GM12878 (cell line): ENCODE data around the gene RANBP17. TPM values are rescaled to one million over a fixed set of nuclear protein-coding genes. Genes with fewer than 3 reads are reported as not detected.

Experiments
- ATAC-seq: fragments of 200-7000 bp; cut with Tn5 transposase; 3 replicates; pipeline ENCODE4 v1.9.1; 2020; ENCODE audit warnings: mild to moderate bottlenecking, moderate library complexity
- BruUV-seq: library from RNA; stranded (reverse); fragments of 400-500 nt; replicated peaks from 2 replicates; lab custom pipeline; 2021; lab: Mats Ljungman, UMichigan
- CTCF ChIA-PET: fragments of 300-600 bp; sonication (Branson Sonifier 250); formaldehyde crosslinking; extraction: SDS; loops from one replicate; lab custom pipeline; 2021; ENCODE audit warnings: inconsistent platforms; lab: Yijun Ruan, JAX
- POLR2A ChIA-PET: fragments of 350-600 bp; formaldehyde crosslinking; extraction: SDS; loops from one replicate; lab custom pipeline; 2021; ENCODE audit warnings: inconsistent platforms; lab: Charles Lee
- RAD21 ChIA-PET: fragments of 300-600 bp; sonication (Branson Sonifier 250); formaldehyde crosslinking; loops from one replicate; lab custom pipeline; 2023; ENCODE audit warnings: antibody characterized with exemption; ENCODE audit not compliant: unreplicated experiment; lab: Charles Lee
- SMC1A ChIA-PET: fragments of 300-600 bp; sonication (Branson Sonifier 250); formaldehyde crosslinking; loops from one replicate; lab custom pipeline; 2023; ENCODE audit not compliant: unreplicated experiment, uncharacterized antibody; lab: Charles Lee
- DNase-seq: peaks from one replicate; pipeline ENCODE4 v3.0.0-alpha.2; 2011; ENCODE audit warnings: low read depth, low spot score
- FAIRE-seq: peaks from 3 replicates; lab custom pipeline; 2011; peaks lifted over from hg19 to GRCh38; lab: Jason Lieb, UNC
- H2AFZ ChIP-seq: 2 replicates; pipeline ENCODE4 v1.6.0; 2011; ENCODE audit warnings: low read depth, low read length, control low read depth; ENCODE audit not compliant: control insufficient read depth
- H3K27ac ChIP-seq: 2 replicates; pipeline ENCODE4 v1.5.1; 2011; ENCODE audit warnings: control low read depth; ENCODE audit not compliant: control insufficient read depth, insufficient read depth
- H3K27me3 ChIP-seq, 2 experiments: replicated peaks in 1 of 2; 2 replicates each; pipeline versions ENCODE4 v1.6.0 to v1.6.1; 2011; ENCODE audit warnings: low read length in 1 of 2; ENCODE audit not compliant: control insufficient read depth in 2 of 2, insufficient read depth in 2 of 2
- H3K36me3 ChIP-seq, 2 experiments: 2 replicates each; pipeline ENCODE4 v1.5.1; 2011; ENCODE audit warnings: low read length in 1 of 2; ENCODE audit not compliant: control insufficient read depth in 2 of 2, insufficient read depth in 2 of 2
- H3K4me1 ChIP-seq: 2 replicates; pipeline ENCODE4 v1.6.1; 2011; ENCODE audit warnings: mild to moderate bottlenecking, low read length, moderate library complexity, mixed read lengths; ENCODE audit not compliant: control insufficient read depth, insufficient read depth
- H3K4me2 ChIP-seq: 2 replicates; pipeline ENCODE4 v1.6.0; 2011; ENCODE audit warnings: control low read depth; ENCODE audit not compliant: control insufficient read depth, insufficient read depth
- H3K4me3 ChIP-seq: fragments of 200-600 bp; sonication (generic); 2 replicates; pipeline ENCODE4 v1.5.1; 2016
- H3K79me2 ChIP-seq: 2 replicates; pipeline ENCODE4 v1.6.0; 2011; ENCODE audit warnings: low read length; ENCODE audit not compliant: control insufficient read depth, insufficient read depth
- H3K9ac ChIP-seq: 2 replicates; pipeline ENCODE4 v1.8.0; 2011; ENCODE audit warnings: low read length, control low read depth, mixed read lengths; ENCODE audit not compliant: control insufficient read depth, insufficient read depth
- H3K9me3 ChIP-seq: replicated peaks from 3 replicates; pipeline ENCODE4 v1.5.1; 2011; ENCODE audit warnings: mild to moderate bottlenecking, low read length; ENCODE audit not compliant: control insufficient read depth, insufficient read depth
- H4K20me1 ChIP-seq: 2 replicates; pipeline ENCODE4 v1.6.0; 2011; ENCODE audit not compliant: control insufficient read depth, insufficient read depth
- BRCA1 ChIP-seq: IDR thresholded peaks from 2 replicates; pipeline ENCODE4 v1.6.1; 2011; ENCODE audit warnings: low read depth, low read length, improper control_type of control experiment
- CHD2 ChIP-seq: IDR thresholded peaks from 2 replicates; pipeline ENCODE4 v1.6.1; 2011; ENCODE audit warnings: low read depth, low read length, improper control_type of control experiment, borderline replicate concordance
- JUNB ChIP-seq: IDR thresholded peaks from 2 replicates; pipeline ENCODE4 v1.6.1; 2016; ENCODE audit warnings: antibody characterized with exemption, mild to moderate bottlenecking
- MTA2 ChIP-seq: fragments of 450-650 bp; IDR thresholded peaks from 2 replicates; pipeline ENCODE4 v1.6.1; 2016; ENCODE audit warnings: low read depth, mild to moderate bottlenecking, moderate library complexity
- NR2F1 ChIP-seq: fragments of 450-650 bp; conservative IDR thresholded peaks from 2 replicates; pipeline ENCODE4 v1.6.1; 2017; ENCODE audit warnings: mild to moderate bottlenecking
- NRF1 ChIP-seq: conservative IDR thresholded peaks from 2 replicates; pipeline ENCODE4 v1.6.1; 2011; ENCODE audit warnings: mild to moderate bottlenecking, low read depth, low read length, improper control_type of control experiment
- POLR2AphosphoS2 ChIP-seq: IDR thresholded peaks from 2 replicates; pipeline ENCODE4 v1.6.1; 2011; ENCODE audit warnings: low read depth, mild to moderate bottlenecking, low read length, improper control_type of control experiment, moderate library complexity
- TCF3 ChIP-seq: IDR thresholded peaks from 2 replicates; pipeline ENCODE4 v1.6.1; 2012; ENCODE audit warnings: low read depth, mild to moderate bottlenecking, low read length, borderline replicate concordance; ENCODE audit not compliant: insufficient read depth
- WGBS: methylation state at CpG from one replicate; pipeline ENCODE4 v1.1.6; 2016; ENCODE audit warnings: low lambda C conversion rate; ENCODE audit not compliant: insufficient replicate concordance, insufficient coverage; ENCODE audit errors: missing lambda C conversion rate; 5-methylcytosine and 5-hydroxymethylcytosine counted together
- in situ Hi-C: fragments of 300-500 bp; cut with MboI; formaldehyde crosslinking; loops from 9 replicates; pipeline ENCODE4 v1.14.3; 2018; ENCODE audit warnings: mixed read lengths
- intact Hi-C: fragments of 100-400 bp; cut with micrococcal nuclease; formaldehyde crosslinking; loops from one replicate; pipeline ENCODE4 v1.14.2; 2022; ENCODE audit not compliant: unreplicated experiment
- polyA plus RNA-seq, 11 experiments: library from polyadenylated mRNA; depleted of rRNA in 4 of 11; unstranded in 6 of 11; stranded (reverse) in 5 of 11; fragments of >200 nt; fragmentation: Nextera tagmentation in 4 of 11; fragmentation: Illumina TruSeq in 1 of 11; extraction: Ambion mirVana in 4 of 11; extraction: Trizol in 1 of 11; gene quantifications; 1 replicate in 1 of 11; 2 replicates in 10 of 11; pipeline versions ENCODE4 v1.2.1 to v1.2.3, GENCODE V29; 2011 to 2016; ENCODE audit warnings: inconsistent platforms in 2 of 11, missing spikeins in 2 of 11, low read depth in 1 of 11
- total RNA-seq, 4 experiments: library from RNA; depleted of rRNA in 3 of 4; stranded (reverse); fragments of >200 nt in 3 of 4; fragmentation: Illumina TruSeq in 1 of 4; extraction: Trizol in 1 of 4; gene quantifications; 2 replicates each; pipeline versions ENCODE4 v1.2.1 to v1.2.3, GENCODE V29; 2013 to 2021
- TF ChIP-seq, protein P1 (sequence below): IDR thresholded peaks from 2 replicates; pipeline ENCODE4 v1.6.1; 2011; ENCODE audit warnings: low read depth, low read length, improper control_type of control experiment, borderline replicate concordance

The RANBP17 gene
- total and polyA plus RNA-seq, 10 of the 15 experiments (the other 5 are each of a cell fraction or from before 2014, with no cell fraction given): 0.10 TPM; not detected in 9

DNA sequence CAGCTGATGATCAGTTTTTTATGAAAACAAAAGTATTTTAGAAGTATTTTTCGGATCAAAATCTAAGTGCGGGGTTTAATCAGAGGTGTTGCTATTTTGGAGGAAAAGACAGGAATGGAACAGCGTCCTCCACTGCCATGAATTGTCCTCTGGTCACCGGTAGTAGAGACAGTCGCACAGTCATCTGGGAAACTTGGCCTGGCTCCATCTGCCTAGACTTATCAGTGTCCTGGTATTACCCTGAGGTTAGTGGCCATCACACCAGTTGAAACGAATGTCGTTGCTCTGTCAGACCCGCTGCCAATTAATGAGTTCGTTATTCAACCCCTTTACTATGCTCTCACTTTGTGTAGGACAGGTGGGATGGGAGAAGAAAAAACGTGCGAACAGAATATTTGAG is 455.4 kb downstream of the RANBP17 start (continued):
- TF ChIP-seq, protein P1, sequence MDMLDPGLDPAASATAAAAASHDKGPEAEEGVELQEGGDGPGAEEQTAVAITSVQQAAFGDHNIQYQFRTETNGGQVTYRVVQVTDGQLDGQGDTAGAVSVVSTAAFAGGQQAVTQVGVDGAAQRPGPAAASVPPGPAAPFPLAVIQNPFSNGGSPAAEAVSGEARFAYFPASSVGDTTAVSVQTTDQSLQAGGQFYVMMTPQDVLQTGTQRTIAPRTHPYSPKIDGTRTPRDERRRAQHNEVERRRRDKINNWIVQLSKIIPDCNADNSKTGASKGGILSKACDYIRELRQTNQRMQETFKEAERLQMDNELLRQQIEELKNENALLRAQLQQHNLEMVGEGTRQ: no peak
- no peak for TF ChIP-seq TCF3
- TF ChIP-seq POLR2AphosphoS2: no peak

DNA sequence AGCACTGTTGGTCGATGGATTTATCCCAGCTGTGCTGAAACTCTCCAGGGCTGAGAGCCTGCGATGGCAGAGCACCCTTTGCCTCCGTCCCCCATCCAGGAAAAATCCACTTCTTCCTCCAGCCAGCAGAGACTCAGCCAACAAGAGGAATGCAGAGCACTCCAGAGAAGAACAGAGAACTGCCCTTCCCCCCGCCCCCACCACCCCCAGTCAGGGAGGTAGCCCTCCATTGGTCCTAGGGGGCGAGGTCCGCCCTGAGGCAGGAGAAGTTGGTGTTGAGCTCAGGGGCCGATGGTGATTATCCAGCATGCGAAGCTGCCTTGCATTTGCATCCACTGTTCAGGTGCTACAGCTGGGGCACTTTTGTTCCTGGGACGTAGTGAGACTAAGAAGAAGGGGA is 456.2 kb downstream of the RANBP17 start:
- Histone ChIP-seq H2AFZ (no peak overlapping the region), H3K27me3 (peaks cover 3 to 22% of the 10 kb centered on the region in 2 experiments), H3K9me3 (no peaks in the 10 kb centered on the region; the same call in 2 of the 3 replicates), H4K20me1 (no peaks in the 10 kb centered on the region), H3K9ac (no peak overlapping the region), H3K79me2 (no peaks in the 10 kb centered on the region), H3K4me1 (no peaks in the 10 kb centered on the region), H3K4me2 (no peak overlapping the region), H3K27ac (no peak overlapping the region), H3K36me3 (no peaks in the 10 kb centered on the region), H3K4me3 (no peak overlapping the region)
- no TSS peak for BruUV-seq
- FAIRE-seq (no peak), ATAC-seq (no peak), DNase-seq (no peak)
- TF ChIP-seq MTA2 (no peak), NR2F1 (no peak), JUNB (no peak), CHD2 (no peak), BRCA1 (no peak), NRF1 (no peak)
- WGBS: 9% methylated on average over 9 of the region's 9 CpGs
- ChIA-PET POLR2A (no interaction called here), RAD21 (no interaction called here), CTCF (no interaction called here), SMC1A (no interaction called here)
- intact Hi-C loops (no loop called here), in situ Hi-C loops (no loop called here)
